Glomerular visceral epithelial cell (primary cell): ENCODE measurements around the gene DROSHA.
"Not testable (repeated sequence)": the region's sequence is repeated elsewhere in the genome, so short reads cannot be mapped to it uniquely, and the experiment has no call there.

Experiments used
- DNase-seq: peaks from one replicate; pipeline ENCODE4 v3.0.0-alpha.2; 2016; ENCODE audit errors: extremely low spot score

DROSHA gene, protein sequence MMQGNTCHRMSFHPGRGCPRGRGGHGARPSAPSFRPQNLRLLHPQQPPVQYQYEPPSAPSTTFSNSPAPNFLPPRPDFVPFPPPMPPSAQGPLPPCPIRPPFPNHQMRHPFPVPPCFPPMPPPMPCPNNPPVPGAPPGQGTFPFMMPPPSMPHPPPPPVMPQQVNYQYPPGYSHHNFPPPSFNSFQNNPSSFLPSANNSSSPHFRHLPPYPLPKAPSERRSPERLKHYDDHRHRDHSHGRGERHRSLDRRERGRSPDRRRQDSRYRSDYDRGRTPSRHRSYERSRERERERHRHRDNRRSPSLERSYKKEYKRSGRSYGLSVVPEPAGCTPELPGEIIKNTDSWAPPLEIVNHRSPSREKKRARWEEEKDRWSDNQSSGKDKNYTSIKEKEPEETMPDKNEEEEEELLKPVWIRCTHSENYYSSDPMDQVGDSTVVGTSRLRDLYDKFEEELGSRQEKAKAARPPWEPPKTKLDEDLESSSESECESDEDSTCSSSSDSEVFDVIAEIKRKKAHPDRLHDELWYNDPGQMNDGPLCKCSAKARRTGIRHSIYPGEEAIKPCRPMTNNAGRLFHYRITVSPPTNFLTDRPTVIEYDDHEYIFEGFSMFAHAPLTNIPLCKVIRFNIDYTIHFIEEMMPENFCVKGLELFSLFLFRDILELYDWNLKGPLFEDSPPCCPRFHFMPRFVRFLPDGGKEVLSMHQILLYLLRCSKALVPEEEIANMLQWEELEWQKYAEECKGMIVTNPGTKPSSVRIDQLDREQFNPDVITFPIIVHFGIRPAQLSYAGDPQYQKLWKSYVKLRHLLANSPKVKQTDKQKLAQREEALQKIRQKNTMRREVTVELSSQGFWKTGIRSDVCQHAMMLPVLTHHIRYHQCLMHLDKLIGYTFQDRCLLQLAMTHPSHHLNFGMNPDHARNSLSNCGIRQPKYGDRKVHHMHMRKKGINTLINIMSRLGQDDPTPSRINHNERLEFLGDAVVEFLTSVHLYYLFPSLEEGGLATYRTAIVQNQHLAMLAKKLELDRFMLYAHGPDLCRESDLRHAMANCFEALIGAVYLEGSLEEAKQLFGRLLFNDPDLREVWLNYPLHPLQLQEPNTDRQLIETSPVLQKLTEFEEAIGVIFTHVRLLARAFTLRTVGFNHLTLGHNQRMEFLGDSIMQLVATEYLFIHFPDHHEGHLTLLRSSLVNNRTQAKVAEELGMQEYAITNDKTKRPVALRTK (N-terminal part only)

DNA sequence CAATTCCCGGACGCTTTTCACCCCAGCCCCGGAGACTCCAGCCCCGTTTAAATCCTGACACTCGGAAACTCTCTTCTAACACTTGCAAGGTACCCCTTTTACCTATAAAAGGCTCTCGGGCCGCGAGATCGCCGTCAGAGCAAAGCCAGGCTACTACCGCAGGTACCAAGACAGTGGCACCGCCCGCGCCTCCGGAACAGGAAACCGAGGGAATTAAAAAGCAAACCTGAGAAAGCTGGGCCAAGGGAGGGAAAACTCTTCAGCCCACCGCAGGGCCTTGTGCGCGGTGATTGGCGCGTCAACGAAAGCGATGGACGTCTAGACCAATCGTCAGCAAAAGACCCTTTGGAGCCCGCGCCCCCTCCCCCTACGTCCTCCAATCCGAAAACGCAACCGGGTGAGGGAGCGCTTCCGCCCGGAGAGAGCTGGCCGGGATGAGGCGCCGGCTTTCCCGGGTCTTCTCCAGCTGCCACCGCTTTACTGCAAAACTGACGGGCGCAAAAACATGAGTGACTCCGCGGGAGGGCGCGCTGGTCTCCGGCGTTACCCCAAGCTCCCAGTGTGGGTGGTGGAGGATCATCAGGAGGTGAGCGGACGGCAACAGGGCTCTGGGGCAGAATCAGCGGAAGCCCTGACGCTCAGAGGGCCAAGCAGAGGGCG lies at the start of gene DROSHA, which contains the start of gene C5orf22:
Gene DROSHA (minus strand): TSS at position 206 of the 660 bp plus-strand sequence. CDS start 3,034 bp downstream, outside the sequence.
Gene C5orf22 (plus strand): TSS at position 414 of the 660 bp plus-strand sequence. CDS start 92 bp downstream, at position 506.
- DNase-seq: peak; percentile 97

DNA sequence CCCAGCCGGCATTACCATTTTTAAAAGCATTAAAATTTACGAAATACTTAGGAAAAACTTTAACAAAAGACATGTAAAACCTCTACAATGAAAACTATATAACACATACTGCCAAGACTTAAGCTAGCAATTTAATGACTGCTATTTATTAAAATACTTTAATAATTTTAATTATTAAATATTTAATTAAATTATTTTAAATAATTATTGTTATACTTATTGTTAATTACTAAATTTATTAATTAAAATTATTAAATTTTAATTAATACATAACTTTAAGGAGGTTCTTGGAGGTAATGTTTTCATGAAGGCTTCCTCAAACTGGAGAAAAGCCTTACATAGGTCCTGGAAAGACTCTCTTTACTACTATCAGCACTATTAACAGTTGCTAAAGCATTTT lies 47.7 kb upstream of the DROSHA start:
- no peak for DNase-seq

DNA sequence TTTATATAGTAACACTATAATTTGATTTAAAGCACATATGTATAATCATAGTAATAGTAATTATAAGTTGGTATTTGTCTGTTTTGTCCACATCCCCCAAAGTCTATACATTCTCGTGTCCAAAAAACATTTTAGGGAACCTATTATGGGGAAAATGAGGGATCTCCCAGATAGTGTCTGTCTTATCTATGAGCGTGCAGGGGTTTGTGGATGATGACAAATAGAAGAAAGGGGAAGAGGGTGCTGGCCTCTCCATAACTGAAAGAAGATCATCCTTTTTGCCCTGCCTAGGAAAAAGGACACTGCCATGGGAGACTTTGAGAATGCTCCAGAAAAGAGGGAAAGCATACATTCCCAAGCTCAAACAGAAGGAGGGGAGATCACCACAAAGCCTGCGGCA lies 45.5 kb upstream of the DROSHA start:
- no peak for DNase-seq

DNA sequence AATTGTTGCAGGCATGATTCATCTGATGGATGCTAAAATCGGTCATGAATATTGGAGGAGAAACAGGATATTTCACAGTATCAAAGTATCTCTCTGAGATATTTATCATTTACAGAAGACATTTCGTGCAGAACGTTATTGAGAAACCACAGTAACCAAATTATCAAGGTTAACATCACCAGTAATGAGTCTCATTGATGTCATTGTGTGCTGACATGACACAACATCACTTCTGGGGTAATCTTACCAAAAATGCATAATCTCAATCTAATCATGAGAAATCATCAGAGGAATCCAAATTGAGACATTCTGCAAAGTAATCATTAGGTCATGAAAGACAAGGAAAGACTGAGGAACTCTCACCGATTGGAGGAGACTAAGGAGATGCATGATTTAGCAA lies 42.9 kb upstream of the DROSHA start:
- no peak for DNase-seq

DNA sequence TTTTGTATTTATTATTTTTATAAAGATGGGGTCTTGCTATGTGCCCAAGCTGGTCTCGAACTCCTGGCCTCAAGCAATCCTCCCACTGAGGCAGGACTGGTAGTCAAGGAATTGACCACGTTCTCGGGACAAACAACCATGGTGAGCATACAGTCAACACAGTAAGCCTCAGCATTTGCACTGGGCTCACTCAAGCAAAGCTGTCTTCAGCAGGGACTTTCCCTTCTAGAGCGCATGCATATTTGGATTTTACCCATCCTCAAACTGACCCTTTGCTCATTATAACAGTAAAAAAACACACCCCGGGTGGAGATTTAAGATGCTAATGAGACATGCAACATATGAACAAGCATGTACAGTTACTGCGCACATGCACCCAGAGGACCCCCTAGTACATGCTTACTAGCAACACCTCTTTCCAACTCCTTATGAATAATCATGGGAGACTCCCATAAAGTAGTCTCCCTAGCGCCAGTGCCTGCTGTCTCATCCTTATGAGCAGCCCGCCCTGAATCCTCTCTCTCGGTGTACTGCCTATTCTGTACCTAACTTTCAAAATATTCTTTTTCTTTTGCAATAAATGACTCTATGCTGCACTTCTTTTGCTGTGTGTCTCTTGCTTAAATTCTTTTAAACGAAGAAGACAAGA lies 41.7 kb upstream of the DROSHA start:
- DNase-seq: no peak

DNA sequence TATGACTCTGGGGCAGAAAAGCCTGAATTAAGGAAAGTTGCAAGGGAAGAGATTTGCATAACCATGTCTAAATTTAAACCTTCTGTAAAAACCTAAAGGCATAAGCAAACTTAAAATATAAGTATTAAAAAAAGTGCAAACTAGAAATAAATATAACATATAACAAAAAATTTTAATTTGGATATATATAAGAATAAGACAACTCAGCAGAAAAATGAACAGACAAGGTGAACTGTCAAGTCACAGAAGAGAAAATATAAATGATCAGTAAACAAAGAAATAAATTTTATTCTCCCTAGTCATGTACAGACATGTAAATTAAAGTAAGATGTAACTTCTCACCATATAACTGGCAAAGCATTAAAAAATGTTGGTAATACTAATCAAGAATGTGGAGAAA lies 37.2 kb upstream of the DROSHA start:
- DNase-seq: no peak

DNA sequence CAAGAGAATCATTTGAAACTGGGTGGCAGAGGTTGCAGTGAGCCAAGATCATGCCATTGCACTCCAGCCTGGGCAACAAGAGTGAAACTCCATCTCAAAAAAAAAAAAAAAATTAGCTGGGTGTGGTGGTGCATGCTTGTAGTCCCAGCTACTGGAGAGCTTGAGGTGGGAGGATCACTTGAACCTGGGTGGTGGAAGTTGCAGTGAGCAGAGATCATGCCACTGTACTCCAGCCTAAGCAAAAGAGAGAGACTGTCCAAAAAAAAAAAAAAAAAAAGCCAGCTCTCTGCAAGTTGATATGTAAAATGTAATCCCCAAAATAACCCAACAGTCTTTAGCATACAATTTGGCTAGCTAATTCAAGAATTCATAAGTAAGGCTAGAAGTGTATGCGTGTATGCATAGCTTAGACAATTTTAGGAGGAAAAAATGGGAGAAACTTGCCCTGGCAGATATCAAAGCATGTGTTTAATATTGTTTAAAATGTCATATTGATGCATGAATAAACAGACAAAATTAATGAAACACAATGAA lies 36.5 kb upstream of the DROSHA start:
- DNase-seq: no peak

DNA sequence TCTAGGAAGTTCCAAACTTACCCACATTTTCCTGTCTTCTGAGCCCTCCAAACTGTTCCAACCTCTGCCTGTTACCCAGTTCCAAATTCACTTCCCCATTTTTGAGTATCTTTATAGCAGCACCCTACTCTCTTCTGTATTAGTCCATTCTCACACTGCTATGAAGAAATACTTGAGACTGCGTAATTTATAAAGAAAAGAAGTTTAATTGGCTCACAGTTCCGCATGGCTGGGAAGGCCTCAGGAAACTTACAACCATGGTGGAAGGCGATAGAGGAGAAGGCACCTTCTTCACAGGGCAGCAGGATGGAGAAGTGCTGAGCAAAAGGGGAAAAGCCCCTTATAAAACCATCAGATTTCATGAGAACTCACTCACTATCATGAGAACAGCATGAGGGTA lies 34.5 kb upstream of the DROSHA start:
- DNase-seq: not testable (repeated sequence)

DNA sequence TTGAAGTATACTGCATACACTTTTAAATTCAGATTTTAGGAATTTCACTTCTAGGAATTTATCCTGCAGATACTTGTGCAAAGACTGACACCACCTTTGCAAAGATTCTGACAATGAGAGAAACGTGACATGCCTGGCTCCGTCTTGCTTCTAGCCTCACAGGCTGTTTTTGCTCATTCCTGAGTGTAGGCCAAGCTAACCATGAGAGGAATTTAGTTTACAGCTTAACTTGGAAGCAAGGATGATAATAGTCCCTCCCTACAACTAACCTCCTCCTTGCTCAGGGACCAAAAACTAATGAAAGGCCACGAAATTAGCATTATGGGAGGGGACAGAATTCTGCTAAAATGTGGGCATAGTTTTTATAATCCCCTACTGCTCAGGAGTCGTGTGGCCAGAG lies 31.3 kb upstream of the DROSHA start:
- no peak for DNase-seq

DNA sequence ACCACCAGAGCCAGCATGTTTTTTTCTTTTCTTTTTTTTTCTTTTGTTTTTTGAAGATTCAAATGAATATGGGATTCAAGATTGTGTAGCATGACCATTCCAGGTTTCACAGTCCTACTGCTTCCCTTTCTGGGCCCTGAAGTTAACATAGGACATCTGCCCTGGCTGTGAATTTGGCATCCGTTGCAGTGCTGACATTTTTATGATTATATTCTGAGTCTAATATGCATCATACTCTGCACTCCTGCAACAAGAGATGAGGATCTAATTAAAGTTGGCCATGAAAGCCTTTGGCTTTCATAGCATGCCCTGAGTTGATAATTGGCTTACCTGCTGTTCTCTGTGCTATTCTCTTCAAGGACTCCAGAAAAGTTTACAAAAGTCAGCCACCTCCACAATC lies 30.1 kb upstream of the DROSHA start:
- DNase-seq: no peak

DNA sequence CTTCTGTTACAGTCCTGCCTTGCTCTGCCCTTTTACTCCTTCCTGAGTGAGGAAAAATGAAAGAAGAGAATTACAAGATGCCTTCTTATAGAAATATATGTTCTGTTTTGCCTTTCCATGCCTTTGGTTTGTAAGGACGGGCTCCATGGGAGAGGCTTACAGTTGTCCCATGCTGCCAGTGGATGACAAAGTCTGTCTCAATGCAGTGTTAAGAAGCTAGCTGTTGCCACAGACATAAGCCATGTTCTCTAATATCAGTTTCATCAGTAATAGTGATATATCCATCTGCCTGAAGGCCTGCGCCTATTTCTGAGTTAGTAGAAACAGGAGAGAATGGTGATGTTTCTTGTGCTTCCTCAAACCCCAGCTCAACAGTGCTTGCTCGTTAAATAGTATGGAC lies 28.0 kb upstream of the DROSHA start:
- DNase-seq: no peak

DNA sequence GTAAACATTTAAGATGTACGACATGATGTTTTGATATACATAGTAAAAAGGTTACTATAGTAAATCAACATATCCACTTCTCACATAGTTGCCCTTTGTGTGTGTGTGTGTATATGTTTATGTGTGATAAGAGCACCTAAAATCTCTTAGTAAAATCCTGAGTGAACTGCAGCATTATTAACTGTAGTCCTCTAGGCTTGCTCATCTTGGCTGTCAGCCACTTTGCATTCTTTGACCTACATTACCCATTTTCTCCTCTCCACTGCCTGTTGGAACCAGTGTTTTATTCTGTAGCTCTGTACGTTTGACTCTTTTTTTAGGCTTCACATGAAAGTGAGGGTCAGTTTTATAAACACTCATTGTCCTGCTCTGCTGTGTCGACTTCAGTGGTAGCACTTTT lies 24.6 kb upstream of the DROSHA start:
- DNase-seq: no peak

DNA sequence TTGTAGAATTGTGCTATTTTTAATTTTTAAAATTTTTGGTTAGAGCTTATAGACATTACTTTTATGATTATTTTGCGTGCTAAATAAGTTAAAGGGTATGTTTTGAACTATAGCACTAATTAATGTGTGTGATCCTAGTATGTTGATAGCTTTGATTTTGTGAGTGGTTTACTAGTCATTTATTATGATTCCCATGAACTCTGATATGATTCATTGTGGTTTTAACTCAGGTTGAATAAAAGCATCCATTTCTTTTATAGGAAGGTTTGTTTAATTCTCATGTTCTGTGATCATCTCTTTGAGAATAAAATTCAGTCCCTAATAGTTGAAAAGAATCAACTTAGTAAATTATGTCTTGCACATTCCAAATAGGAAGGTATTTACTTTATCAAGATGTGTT lies 22.7 kb upstream of the DROSHA start:
- DNase-seq: no peak

DNA sequence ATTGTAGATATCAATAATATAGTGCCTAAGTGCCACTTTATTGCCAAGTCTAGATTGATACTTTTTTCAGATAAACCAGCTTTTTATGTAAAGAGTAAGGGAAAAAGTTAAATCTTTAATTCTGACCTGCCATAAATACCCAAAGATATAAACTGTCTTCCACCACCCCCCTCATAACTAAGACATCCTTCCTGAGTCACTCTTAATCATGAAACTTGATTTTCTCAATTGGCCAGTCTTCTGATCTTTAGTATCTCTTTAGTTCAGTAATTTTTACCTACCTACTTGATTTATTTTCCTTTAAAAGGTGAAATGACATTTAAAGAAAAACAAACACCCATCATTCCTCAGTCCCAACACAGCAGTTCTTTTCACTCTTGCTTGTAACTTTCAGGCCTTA lies 22.0 kb upstream of the DROSHA start:
- DNase-seq: no peak

DNA sequence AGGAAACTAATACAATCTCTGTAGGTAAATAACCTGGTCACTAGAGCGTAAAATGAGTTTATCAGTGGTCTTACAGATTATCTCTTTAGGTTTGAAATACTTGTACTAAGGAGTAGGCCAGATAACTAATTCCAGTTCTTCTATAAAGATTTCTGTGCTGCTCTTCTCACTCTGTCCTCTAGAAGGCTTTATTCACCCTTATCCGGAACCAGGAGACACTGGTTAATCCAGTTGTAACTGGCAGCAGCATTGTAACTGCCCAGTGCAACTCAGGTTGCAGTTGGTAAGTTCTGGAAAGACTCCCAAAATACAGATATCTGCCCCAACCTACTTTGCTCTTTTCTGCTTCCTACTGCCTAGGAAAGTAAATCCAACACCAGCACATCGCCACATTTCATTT lies 20.0 kb upstream of the DROSHA start:
- DNase-seq: no peak

DNA sequence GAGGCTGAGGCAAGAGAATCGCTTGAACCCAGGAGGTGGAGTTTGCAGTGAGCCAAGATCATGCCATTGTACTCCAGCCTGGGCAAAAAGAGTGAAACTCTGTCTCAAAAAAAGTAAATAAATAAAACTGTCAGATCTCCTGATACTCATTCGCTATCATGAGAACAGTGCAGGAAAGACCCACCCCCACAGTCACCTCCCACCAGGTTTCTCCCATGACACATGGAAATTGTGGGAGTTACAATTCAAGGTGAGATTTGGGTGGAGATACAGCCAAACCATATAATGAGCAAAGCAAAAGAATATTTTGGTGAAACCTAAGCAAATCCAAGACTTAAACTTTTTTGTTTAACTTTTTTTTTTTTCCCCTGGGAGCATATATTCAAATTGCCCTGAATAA lies 17.2 kb upstream of the DROSHA start:
- DNase-seq: not testable (repeated sequence)

DNA sequence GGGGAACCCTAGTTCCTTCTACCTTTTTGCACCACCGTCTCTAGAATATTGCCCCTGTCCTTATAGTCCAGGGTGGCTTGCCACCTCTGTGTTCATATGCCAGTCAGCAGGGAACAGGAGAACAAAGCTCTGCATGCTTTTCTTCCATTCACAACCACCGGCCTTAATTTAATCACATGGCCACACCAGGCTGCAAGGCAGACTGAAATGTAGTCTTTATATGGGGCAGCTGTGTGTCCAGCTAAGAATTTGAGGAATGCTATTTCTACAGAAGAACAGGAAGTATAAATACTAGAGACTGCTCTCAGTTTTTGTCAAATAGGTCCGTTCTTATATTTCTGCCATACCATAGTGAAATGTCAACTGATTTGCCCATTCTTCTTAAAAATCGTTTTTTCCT lies 6.0 kb upstream of the DROSHA start:
- DNase-seq: no peak

DNA sequence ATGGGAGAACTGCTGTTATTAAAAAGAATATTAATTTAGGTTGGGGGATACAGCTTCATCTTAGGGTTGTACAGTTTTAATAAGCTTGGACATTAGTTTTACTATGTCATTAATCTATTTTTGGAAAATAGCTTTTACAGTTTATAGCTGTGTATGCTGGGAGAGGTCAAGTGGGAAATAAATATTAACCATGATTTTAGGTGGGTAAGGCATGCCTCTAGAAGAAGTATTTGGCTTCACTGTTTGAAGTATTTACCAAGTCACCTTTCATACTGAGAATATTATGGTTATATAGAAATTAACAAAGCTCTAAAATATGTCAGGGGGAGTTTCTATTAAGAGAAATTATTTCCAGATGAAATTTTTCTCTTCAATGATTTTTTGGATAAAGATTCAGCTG lies 5.5 kb upstream of the DROSHA start:
- no peak for DNase-seq

DNA sequence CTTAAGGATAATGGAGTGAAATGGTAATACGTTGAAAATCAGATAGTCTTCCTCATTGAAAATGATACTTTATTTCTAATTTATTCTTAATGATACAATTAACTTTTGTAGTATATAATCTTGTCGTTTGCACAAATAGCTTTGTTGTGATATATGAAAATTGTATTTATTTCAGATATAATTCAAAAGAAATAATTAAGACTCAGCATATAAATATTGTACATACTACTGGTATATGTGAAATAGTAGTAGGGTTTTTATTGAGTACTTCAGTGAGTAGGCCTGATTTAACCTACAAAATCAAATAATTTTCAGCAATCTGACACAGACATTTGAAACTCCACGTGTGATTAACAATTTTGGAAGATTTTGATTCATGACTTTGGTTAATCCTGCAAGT lies 5.0 kb upstream of the DROSHA start:
- no peak for DNase-seq

DNA sequence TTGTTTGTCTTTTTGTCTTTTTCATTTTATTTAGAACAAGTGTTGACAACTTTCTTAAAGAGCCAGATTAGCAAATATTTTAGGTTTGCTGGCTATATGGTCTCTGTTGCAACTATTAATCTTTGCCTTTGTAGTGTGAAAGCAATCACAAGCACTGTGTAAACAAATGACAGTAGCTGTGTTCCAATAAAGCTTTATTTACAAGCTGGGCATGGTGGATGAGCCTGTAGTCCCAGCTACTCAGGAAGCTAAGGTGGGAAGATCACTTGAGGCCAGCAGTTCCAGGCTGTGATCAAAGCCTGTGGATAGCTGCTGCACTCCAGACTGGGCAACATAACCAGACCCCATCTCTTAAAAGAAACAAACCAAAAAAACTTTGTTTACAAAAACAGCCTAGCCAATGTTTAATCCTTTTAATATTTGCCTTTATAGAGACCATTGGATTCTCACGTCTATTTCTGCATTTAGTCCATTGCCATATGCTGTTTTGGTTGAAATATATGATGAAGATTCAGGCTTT lies 2.7 kb upstream of the DROSHA start:
- no peak for DNase-seq

DNA sequence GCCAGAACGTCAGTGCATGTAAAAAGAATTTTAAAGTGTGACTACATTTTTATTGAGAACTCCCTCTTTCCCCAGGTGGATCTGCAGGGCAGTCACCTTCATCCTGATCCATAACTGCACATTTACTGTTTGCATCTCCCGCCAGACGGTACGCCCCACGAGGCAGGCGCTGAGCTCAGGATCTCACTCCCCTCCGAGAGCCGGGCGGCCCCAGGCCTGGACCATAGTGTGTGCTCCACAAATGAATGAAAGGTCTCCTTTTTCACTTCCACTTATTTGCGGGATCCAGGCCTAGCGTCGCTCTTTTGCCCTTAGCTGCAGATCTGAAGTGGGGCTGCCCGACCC lies 378 bp downstream of the DROSHA start:
- no peak for DNase-seq
